HepG2 (cell line): ENCODE measurements around the gene ZDHHC14.

ENCODE experiments used
- CBFB ChIP-seq: sonication (generic); formaldehyde crosslinking; IDR thresholded peaks from 2 replicates; pipeline ENCODE4 v1.4.0; 2020; ENCODE audit warnings: missing genetic modification reagents
- POLR2A ChIP-seq, 2 experiments: IDR thresholded peaks; 2 replicates each; pipeline ENCODE4 v1.6.1; 2011; ENCODE audit warnings: low read depth in 2 of 2, low read length in 2 of 2, mild to moderate bottlenecking in 1 of 2, moderate library complexity in 1 of 2; ENCODE audit not compliant: insufficient read depth in 1 of 2
- SMARCE1 ChIP-seq: fragments of 450-650 bp; IDR thresholded peaks from 2 replicates; pipeline ENCODE4 v1.6.1; 2017; ENCODE audit warnings: borderline replicate concordance
- ZBTB34 ChIP-seq: sonication (generic); formaldehyde crosslinking; IDR thresholded peaks from 2 replicates; pipeline ENCODE4 v1.8.0; 2022; ENCODE audit warnings: mild to moderate bottlenecking, missing genetic modification reagents
- ZNF24 ChIP-seq: fragments of 450-650 bp; IDR thresholded peaks from 2 replicates; pipeline ENCODE4 v1.6.1; 2017; ENCODE audit warnings: antibody characterized with exemption, mild to moderate bottlenecking
- ZNF251 ChIP-seq: sonication (generic); formaldehyde crosslinking; IDR thresholded peaks from 2 replicates; pipeline ENCODE4 v1.9.0; 2021; ENCODE audit warnings: mild to moderate bottlenecking, missing genetic modification reagents
- ZNF282 ChIP-seq: fragments of 450-650 bp; IDR thresholded peaks from 2 replicates; pipeline ENCODE4 v1.6.1; 2018; ENCODE audit not compliant: partially characterized antibody
- ZNF354B ChIP-seq: sonication (generic); formaldehyde crosslinking; IDR thresholded peaks from 2 replicates; pipeline ENCODE4 v1.8.0; 2022; ENCODE audit warnings: mild to moderate bottlenecking, missing genetic modification reagents
- TF ChIP-seq, protein P1 (sequence below): sonication (generic); formaldehyde crosslinking; IDR thresholded peaks from 2 replicates; pipeline ENCODE4 v1.5.0; 2020; ENCODE audit warnings: missing genetic modification reagents
- TF ChIP-seq, protein P2 (sequence below): sonication (generic); formaldehyde crosslinking; IDR thresholded peaks from 2 replicates; pipeline ENCODE4 v1.8.0; 2022; ENCODE audit warnings: mild to moderate bottlenecking, missing genetic modification reagents; ENCODE audit not compliant: insufficient replicate concordance

- TF ChIP-seq, protein P1, sequence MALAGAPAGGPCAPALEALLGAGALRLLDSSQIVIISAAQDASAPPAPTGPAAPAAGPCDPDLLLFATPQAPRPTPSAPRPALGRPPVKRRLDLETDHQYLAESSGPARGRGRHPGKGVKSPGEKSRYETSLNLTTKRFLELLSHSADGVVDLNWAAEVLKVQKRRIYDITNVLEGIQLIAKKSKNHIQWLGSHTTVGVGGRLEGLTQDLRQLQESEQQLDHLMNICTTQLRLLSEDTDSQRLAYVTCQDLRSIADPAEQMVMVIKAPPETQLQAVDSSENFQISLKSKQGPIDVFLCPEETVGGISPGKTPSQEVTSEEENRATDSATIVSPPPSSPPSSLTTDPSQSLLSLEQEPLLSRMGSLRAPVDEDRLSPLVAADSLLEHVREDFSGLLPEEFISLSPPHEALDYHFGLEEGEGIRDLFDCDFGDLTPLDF (CRISPR knock-in tag): no peak
- TF ChIP-seq ZBTB34 (CRISPR knock-in tag): no peak
- TF ChIP-seq ZNF24: no peak
- TF ChIP-seq, protein P2, sequence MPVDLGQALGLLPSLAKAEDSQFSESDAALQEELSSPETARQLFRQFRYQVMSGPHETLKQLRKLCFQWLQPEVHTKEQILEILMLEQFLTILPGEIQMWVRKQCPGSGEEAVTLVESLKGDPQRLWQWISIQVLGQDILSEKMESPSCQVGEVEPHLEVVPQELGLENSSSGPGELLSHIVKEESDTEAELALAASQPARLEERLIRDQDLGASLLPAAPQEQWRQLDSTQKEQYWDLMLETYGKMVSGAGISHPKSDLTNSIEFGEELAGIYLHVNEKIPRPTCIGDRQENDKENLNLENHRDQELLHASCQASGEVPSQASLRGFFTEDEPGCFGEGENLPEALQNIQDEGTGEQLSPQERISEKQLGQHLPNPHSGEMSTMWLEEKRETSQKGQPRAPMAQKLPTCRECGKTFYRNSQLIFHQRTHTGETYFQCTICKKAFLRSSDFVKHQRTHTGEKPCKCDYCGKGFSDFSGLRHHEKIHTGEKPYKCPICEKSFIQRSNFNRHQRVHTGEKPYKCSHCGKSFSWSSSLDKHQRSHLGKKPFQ (CRISPR knock-in tag): no peak
- no peak for TF ChIP-seq ZNF251
- no peak for TF ChIP-seq POLR2A (IDR thresholded peaks at IDR 0.05; ENCODE audit: insufficient read depth in 1 of 2, low read depth in 2 of 2, low read length in 2 of 2)
- no peak for TF ChIP-seq ZNF354B (CRISPR knock-in tag)
- TF ChIP-seq SMARCE1: no peak
- TF ChIP-seq CBFB (CRISPR knock-in tag): no peak
- TF ChIP-seq ZNF282: no peak
These were observed 226.5 kb downstream of the ZDHHC14 start for GRCh38 chr6:157607317-157608109.
